Measurements from ENCODE around the gene S100A3. TPM values are rescaled to one million over a fixed set of nuclear protein-coding genes. Genes with fewer than 3 reads are reported as not detected.
"Not testable (repeated sequence)": the region's sequence is repeated elsewhere in the genome, so short reads cannot be mapped to it uniquely, and the experiment has no call there.

S100A3 gene
- total RNA-seq, 1 experiment from 2014 or later = 0.33 TPM

DNA sequence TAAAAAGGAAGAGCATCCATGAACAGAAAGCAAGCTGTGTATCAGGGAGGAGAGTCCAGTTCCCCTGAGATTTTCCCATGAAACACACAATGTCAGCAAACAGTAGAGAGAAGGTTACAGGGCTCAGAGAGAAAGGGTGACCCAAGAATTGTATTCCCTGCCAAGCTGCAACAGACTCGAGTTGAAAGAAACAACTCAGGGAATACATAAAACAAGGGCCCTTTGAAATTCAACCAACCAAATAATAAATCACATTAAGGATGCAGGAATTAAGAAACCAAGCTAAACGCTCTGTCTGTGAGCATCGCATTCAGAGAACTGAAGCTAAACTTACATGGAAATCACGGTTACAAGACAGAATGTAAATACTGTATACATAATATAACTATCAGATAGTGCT lies 43.7 kb upstream of the S100A3 start (continued):
- TF ChIP-seq, protein P1, sequence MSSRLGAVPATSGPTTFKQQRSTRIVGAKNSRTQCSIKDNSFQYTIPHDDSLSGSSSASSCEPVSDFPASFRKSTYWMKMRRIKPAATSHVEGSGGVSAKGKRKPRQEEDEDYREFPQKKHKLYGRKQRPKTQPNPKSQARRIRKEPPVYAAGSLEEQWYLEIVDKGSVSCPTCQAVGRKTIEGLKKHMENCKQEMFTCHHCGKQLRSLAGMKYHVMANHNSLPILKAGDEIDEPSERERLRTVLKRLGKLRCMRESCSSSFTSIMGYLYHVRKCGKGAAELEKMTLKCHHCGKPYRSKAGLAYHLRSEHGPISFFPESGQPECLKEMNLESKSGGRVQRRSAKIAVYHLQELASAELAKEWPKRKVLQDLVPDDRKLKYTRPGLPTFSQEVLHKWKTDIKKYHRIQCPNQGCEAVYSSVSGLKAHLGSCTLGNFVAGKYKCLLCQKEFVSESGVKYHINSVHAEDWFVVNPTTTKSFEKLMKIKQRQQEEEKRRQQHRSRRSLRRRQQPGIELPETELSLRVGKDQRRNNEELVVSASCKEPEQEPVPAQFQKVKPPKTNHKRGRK (CRISPR knock-in tag; IDR thresholded peaks at IDR 0.05; ENCODE audit: borderline replicate concordance) = no peak
- TF ChIP-seq, protein P2, sequence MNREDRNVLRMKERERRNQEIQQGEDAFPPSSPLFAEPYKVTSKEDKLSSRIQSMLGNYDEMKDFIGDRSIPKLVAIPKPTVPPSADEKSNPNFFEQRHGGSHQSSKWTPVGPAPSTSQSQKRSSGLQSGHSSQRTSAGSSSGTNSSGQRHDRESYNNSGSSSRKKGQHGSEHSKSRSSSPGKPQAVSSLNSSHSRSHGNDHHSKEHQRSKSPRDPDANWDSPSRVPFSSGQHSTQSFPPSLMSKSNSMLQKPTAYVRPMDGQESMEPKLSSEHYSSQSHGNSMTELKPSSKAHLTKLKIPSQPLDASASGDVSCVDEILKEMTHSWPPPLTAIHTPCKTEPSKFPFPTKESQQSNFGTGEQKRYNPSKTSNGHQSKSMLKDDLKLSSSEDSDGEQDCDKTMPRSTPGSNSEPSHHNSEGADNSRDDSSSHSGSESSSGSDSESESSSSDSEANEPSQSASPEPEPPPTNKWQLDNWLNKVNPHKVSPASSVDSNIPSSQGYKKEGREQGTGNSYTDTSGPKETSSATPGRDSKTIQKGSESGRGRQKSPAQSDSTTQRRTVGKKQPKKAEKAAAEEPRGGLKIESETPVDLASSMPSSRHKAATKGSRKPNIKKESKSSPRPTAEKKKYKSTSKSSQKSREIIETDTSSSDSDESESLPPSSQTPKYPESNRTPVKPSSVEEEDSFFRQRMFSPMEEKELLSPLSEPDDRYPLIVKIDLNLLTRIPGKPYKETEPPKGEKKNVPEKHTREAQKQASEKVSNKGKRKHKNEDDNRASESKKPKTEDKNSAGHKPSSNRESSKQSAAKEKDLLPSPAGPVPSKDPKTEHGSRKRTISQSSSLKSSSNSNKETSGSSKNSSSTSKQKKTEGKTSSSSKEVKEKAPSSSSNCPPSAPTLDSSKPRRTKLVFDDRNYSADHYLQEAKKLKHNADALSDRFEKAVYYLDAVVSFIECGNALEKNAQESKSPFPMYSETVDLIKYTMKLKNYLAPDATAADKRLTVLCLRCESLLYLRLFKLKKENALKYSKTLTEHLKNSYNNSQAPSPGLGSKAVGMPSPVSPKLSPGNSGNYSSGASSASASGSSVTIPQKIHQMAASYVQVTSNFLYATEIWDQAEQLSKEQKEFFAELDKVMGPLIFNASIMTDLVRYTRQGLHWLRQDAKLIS (CRISPR knock-in tag; IDR thresholded peaks at IDR 0.05; ENCODE audit: borderline replicate concordance) = no peak
- no peak for TF ChIP-seq ZNF671 (CRISPR knock-in tag; IDR thresholded peaks at IDR 0.05)

DNA sequence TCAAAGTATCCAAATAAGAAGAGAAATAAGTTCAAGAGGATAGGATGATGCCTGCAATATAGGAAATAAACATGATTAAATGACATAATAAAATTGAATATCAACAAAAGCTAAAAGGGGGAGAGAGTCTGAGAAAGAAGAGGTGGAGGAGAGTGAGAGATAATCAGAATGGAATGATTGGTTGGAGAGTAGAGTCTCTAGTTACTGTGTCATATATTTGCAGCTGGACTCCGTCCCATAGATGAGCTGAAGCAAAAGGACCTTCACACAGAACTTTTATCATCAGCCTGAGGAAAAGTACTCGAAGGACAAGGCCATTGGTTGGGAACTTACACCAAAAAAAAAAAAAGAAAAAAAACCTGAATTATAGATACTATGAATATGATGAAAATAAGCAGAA lies 39.4 kb upstream of the S100A3 start:
- Mint-ChIP-seq H3K4me3 (no peak overlapping the region), H3K36me3 (no peaks in the 10 kb centered on the region), H3K9me3 (no peaks in the 10 kb centered on the region), H3K4me1 (peaks cover 9% of the 10 kb centered on the region), H3K27me3 (ENCODE audit: low read depth) (no peaks in the 10 kb centered on the region), H3K27ac (no peak overlapping the region)
- ChIA-PET POLR2A (no interaction called here), CTCF (interaction anchor here (0.7 to 1.3 kb wide), 3 partner anchors 16 to 233 kb away, joined by 3 to 4 read pairs (median 4); partner anchors contain the start of gene S100A13)
- TF ChIP-seq ELF4 (CRISPR knock-in tag; IDR thresholded peaks at IDR 0.05; ENCODE audit: low read depth) (no peak), ZNF671 (CRISPR knock-in tag; IDR thresholded peaks at IDR 0.05) (no peak)
- ATAC-seq (no peak), DNase-seq (ENCODE audit: low spot score) (no peak)

DNA sequence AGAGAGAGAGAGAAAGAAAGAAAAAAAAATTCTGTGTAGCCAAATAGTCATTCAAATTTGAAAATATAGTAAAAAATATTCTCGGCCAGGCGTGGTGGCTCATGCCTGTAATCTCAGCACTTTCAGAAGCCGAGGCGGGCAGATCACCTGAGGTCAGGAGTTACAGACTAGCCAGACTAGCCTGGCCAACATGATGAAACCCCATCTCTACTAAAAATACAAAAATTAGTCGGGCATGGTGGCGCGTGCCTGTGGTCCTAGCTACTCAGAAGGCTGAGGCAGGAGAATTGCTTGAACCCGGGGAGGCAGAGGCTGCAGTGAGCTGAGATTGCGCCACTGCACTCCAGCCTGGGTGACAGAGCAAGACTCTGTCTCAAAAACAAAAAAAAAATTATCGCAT lies 39.0 kb upstream of the S100A3 start:
- H3K4me1 Mint-ChIP-seq; ATAC-seq; H3K27ac Mint-ChIP-seq; H3K27me3 Mint-ChIP-seq (ENCODE audit: low read depth); H3K9me3 Mint-ChIP-seq; DNase-seq (ENCODE audit: low spot score); H3K4me3 Mint-ChIP-seq; POLR2A ChIA-PET; H3K36me3 Mint-ChIP-seq: not testable (repeated sequence)
- CTCF ChIA-PET = interaction anchor here (0.6 to 5.2 kb wide), 5 partner anchors 16 to 232 kb away, joined by 3 to 29 read pairs (median 4); partner anchors contain the start of genes S100A1 and S100A13

DNA sequence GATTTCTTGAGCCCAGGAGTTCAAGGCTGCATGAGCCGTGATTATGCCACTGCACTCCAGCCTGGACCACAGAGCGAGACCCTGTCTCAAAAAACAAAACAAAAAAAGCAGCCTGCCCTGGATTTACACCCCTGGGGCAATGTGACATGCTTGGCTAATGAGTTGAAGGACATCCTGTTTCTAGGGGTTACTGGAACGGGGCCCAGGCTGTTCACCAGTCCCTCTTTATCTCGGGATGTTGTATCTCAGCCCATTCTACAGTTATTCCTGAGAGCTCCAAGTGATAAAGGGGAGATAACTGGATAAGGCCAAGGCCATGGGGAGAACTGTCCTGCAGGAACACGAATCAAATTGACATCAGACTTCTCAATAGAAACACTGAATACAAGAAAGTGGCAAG lies 38.3 kb upstream of the S100A3 start:
- no peaks in the 10 kb centered on the region for H3K36me3 Mint-ChIP-seq
- DNase-seq (ENCODE audit: low spot score) (no peak), ATAC-seq (no peak)
- no peak overlapping the region for H3K27ac Mint-ChIP-seq
- POLR2A ChIA-PET = no interaction called here
- CTCF ChIA-PET = interaction anchor here (5.2 kb wide), 1 partner anchor 41 kb away, joined by 29 read pairs; the partner anchor contains the start of genes S100A1 and S100A13
- TF ChIP-seq ZNF671 (CRISPR knock-in tag; IDR thresholded peaks at IDR 0.05) (no peak), ZNF232 (CRISPR knock-in tag; IDR thresholded peaks at IDR 0.05) (no peak), NFYB (CRISPR knock-in tag; conservative IDR thresholded peaks at IDR 0.05; ENCODE audit: low read depth) (no peak), CREM (CRISPR knock-in tag; IDR thresholded peaks at IDR 0.05) (no peak), ZNF416 (CRISPR knock-in tag; IDR thresholded peaks at IDR 0.05) (no peak), JUN (CRISPR knock-in tag; IDR thresholded peaks at IDR 0.05) (no peak)
- TF ChIP-seq, protein P3, sequence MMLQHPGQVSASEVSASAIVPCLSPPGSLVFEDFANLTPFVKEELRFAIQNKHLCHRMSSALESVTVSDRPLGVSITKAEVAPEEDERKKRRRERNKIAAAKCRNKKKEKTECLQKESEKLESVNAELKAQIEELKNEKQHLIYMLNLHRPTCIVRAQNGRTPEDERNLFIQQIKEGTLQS (CRISPR knock-in tag; conservative IDR thresholded peaks at IDR 0.05) = no peak
- H3K9me3 Mint-ChIP-seq = no peaks in the 10 kb centered on the region
- peaks cover 4% of the 10 kb centered on the region for H3K4me1 Mint-ChIP-seq
- no peak overlapping the region for H3K4me3 Mint-ChIP-seq
- no peaks in the 10 kb centered on the region for H3K27me3 Mint-ChIP-seq (ENCODE audit: low read depth)

DNA sequence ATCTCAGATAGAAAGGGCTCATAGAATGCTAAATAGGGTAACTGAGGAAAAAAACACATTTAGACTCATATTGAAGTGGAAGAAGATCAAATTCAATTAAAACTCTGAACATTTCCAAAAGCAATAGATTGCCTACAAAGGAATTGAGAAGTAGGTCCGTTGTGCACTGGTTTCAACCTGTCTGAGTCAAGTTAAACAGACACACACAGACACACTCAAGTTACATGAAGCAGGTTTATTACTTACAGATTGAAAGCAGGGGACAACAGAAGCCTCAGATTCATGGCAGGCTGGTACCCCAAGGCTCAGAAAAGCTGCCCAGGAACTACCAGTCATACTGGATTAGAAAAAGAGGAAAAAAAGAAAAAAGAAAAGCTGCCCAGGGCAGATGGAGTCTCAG lies 37.3 kb upstream of the S100A3 start:
- Mint-ChIP-seq H3K36me3 (no peaks in the 10 kb centered on the region), H3K27me3 (ENCODE audit: low read depth) (no peaks in the 10 kb centered on the region), H3K9me3 (no peaks in the 10 kb centered on the region), H3K4me1 (peaks cover 4% of the 10 kb centered on the region), H3K27ac (0 out of 2 replicates have a peak overlapping the region, but pooled peaks have one; percentile 45), H3K4me3 (no peak overlapping the region)
- ChIA-PET CTCF (interaction anchor here (0.9 to 5.2 kb wide), 4 partner anchors 14 to 53 kb away, joined by 4 to 29 read pairs (median 6); partner anchors contain the start of genes S100A1 and S100A13), POLR2A (no interaction called here)
- TF ChIP-seq ZNF416 (CRISPR knock-in tag; IDR thresholded peaks at IDR 0.05) (no peak), CREM (CRISPR knock-in tag; IDR thresholded peaks at IDR 0.05) (no peak), JUN (CRISPR knock-in tag; IDR thresholded peaks at IDR 0.05) (no peak), GRHL2 (CRISPR knock-in tag; IDR thresholded peaks at IDR 0.05; ENCODE audit: insufficient replicate concordance, severe bottlenecking) (no peak)
- TF ChIP-seq, protein P4, sequence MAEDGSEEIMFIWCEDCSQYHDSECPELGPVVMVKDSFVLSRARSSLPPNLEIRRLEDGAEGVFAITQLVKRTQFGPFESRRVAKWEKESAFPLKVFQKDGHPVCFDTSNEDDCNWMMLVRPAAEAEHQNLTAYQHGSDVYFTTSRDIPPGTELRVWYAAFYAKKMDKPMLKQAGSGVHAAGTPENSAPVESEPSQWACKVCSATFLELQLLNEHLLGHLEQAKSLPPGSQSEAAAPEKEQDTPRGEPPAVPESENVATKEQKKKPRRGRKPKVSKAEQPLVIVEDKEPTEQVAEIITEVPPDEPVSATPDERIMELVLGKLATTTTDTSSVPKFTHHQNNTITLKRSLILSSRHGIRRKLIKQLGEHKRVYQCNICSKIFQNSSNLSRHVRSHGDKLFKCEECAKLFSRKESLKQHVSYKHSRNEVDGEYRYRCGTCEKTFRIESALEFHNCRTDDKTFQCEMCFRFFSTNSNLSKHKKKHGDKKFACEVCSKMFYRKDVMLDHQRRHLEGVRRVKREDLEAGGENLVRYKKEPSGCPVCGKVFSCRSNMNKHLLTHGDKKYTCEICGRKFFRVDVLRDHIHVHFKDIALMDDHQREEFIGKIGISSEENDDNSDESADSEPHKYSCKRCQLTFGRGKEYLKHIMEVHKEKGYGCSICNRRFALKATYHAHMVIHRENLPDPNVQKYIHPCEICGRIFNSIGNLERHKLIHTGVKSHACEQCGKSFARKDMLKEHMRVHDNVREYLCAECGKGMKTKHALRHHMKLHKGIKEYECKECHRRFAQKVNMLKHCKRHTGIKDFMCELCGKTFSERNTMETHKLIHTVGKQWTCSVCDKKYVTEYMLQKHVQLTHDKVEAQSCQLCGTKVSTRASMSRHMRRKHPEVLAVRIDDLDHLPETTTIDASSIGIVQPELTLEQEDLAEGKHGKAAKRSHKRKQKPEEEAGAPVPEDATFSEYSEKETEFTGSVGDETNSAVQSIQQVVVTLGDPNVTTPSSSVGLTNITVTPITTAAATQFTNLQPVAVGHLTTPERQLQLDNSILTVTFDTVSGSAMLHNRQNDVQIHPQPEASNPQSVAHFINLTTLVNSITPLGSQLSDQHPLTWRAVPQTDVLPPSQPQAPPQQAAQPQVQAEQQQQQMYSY (CRISPR knock-in tag; IDR thresholded peaks at IDR 0.05) = no peak
- no peak for ATAC-seq
- no peak for DNase-seq (ENCODE audit: low spot score)
